H1 (cell line): ENCODE measurements around the gene MYRF. TPM values are rescaled to one million over a fixed set of nuclear protein-coding genes. Genes with fewer than 3 reads are reported as not detected.

Source experiments
- CTCF ChIA-PET: fragments of 300-600 bp; sonication (Branson Sonifier 250); formaldehyde crosslinking; loops from one replicate; lab custom pipeline; 2021; ENCODE audit not compliant: partially characterized antibody; lab: Charles Lee
- POLR2A ChIA-PET: fragments of 300-600 bp; sonication (Branson Sonifier 250); formaldehyde crosslinking; loops from one replicate; lab custom pipeline; 2021; ENCODE audit warnings: inconsistent platforms; ENCODE audit not compliant: partially characterized antibody; lab: Charles Lee
- DNase-seq, 2 experiments: peaks; one replicate each; pipeline versions ENCODE4 v3.0.0 to v3.0.0-alpha.2; 2010 to 2022; ENCODE audit warnings: low spot score in 2 of 2, low read depth in 1 of 2, mixed read lengths in 1 of 2
- FAIRE-seq: peaks from 2 replicates; lab custom pipeline; 2011; peaks lifted over from hg19 to GRCh38; lab: Jason Lieb, UNC
- H2AFZ ChIP-seq: 2 replicates; pipeline ENCODE4 v1.8.1; 2012; ENCODE audit warnings: low read length, inconsistent platforms
- H2AK5ac ChIP-seq: 2 replicates; pipeline ENCODE4 v1.6.1; 2013; ENCODE audit warnings: low read depth, low read length
- H2BK120ac ChIP-seq: replicated peaks from 2 replicates; pipeline ENCODE3; 2013; ENCODE audit warnings: low read depth, low read length, inconsistent platforms
- H2BK12ac ChIP-seq: 2 replicates; pipeline ENCODE4 v1.6.1; 2013; ENCODE audit warnings: low read depth, low read length
- H2BK15ac ChIP-seq: 2 replicates; pipeline ENCODE4 v1.6.1; 2013; ENCODE audit warnings: low read length
- H2BK20ac ChIP-seq: 2 replicates; pipeline ENCODE4 v1.6.1; 2013; ENCODE audit warnings: low read length
- H2BK5ac ChIP-seq: 2 replicates; pipeline ENCODE4 v1.6.1; 2013; ENCODE audit warnings: low read depth, low read length
- H3K14ac ChIP-seq: 2 replicates; pipeline ENCODE4 v1.6.1; 2013; ENCODE audit warnings: inconsistent platforms; ENCODE audit not compliant: insufficient read length
- H3K18ac ChIP-seq: 2 replicates; pipeline ENCODE4 v1.6.1; 2013; ENCODE audit warnings: low read length; ENCODE audit errors: extremely low read depth
- H3K23ac ChIP-seq: 2 replicates; pipeline ENCODE4 v1.6.1; 2013; ENCODE audit warnings: inconsistent platforms; ENCODE audit not compliant: insufficient read length
- H3K23me2 ChIP-seq: 2 replicates; pipeline ENCODE4 v1.6.1; 2013; ENCODE audit warnings: low read depth, low read length
- H3K27ac ChIP-seq: 2 replicates; pipeline ENCODE4 v1.6.1; 2011; ENCODE audit warnings: low read depth, low read length, inconsistent platforms
- H3K27me3 ChIP-seq, 4 experiments: replicated peaks in 1 of 4; 1 replicate in 1 of 4; 2 replicates in 3 of 4; pipeline versions ENCODE4 v1.6.1 to v1.8.1; 2011 to 2013; ENCODE audit warnings: low read length in 3 of 4, mild to moderate bottlenecking in 3 of 4, inconsistent platforms in 2 of 4, mixed read lengths in 2 of 4, moderate library complexity in 1 of 4; ENCODE audit not compliant: control insufficient read depth in 3 of 4, insufficient read depth in 3 of 4; ENCODE audit errors: extremely low read depth in 1 of 4
- H3K36me3 ChIP-seq, 4 experiments: 2 replicates each; pipeline versions ENCODE4 v1.6.1 to v1.8.1; 2011 to 2013; ENCODE audit warnings: mild to moderate bottlenecking in 4 of 4, low read length in 3 of 4, moderate library complexity in 2 of 4, control low read depth in 1 of 4, inconsistent platforms in 1 of 4; ENCODE audit not compliant: insufficient read depth in 4 of 4, control insufficient read depth in 2 of 4
- H3K4ac ChIP-seq: replicated peaks from 2 replicates; pipeline ENCODE3; 2013; ENCODE audit warnings: low read length, low read depth, mixed read lengths, inconsistent platforms; ENCODE audit not compliant: insufficient read length
- H3K4me1 ChIP-seq, 4 experiments: replicated peaks in 1 of 4; 1 replicate in 1 of 4; 2 replicates in 3 of 4; pipeline versions ENCODE4 v1.6.1 to v1.8.1; 2011 to 2013; ENCODE audit warnings: low read length in 3 of 4, inconsistent platforms in 2 of 4, mixed read lengths in 1 of 4; ENCODE audit not compliant: insufficient read depth in 4 of 4, control insufficient read depth in 3 of 4
- H3K4me2 ChIP-seq, 2 experiments: 2 replicates each; pipeline versions ENCODE4 v1.6.1 to v1.8.1; 2011 to 2013; ENCODE audit warnings: low read depth in 2 of 2, low read length in 2 of 2, control low read depth in 1 of 2, inconsistent platforms in 1 of 2, mild to moderate bottlenecking in 1 of 2; ENCODE audit not compliant: insufficient read depth in 1 of 2
- H3K4me3 ChIP-seq, 4 experiments: fragments of 200-600, 300-600 bp in 1 of 4; sonication (generic), shearing (Covaris generic), sonication (Bioruptor Twin) in 1 of 4; 2 replicates each; pipeline versions ENCODE4 v1.5.1 to v1.8.1; 2011 to 2016; ENCODE audit warnings: low read length in 4 of 4, low read depth in 3 of 4, control low read depth in 2 of 4, inconsistent platforms in 2 of 4, mild to moderate bottlenecking in 2 of 4, mixed read lengths in 1 of 4, moderate library complexity in 1 of 4; ENCODE audit not compliant: insufficient read depth in 2 of 4; ENCODE audit errors: extremely low read depth in 1 of 4
- H3K56ac ChIP-seq: replicated peaks from 2 replicates; pipeline ENCODE3; 2013; ENCODE audit warnings: low read depth, mild to moderate bottlenecking, mixed read lengths, low read length, inconsistent platforms; ENCODE audit not compliant: insufficient read length
- H3K79me1 ChIP-seq: 2 replicates; pipeline ENCODE4 v1.6.1; 2013; ENCODE audit warnings: low read depth, low read length, control low read depth
- H3K79me2 ChIP-seq, 2 experiments: 2 replicates each; pipeline versions ENCODE4 v1.6.1 to v1.8.1; 2012 to 2013; ENCODE audit warnings: low read length in 2 of 2, mild to moderate bottlenecking in 2 of 2, inconsistent platforms in 1 of 2; ENCODE audit not compliant: insufficient read depth in 2 of 2, control insufficient read depth in 1 of 2
- H3K9ac ChIP-seq, 4 experiments: replicated peaks in 1 of 4; 1 replicate in 1 of 4; 2 replicates in 3 of 4; pipeline versions ENCODE4 v1.6.1 to v1.8.1; 2011 to 2013; ENCODE audit warnings: low read depth in 3 of 4, low read length in 3 of 4, control low read depth in 2 of 4, mild to moderate bottlenecking in 2 of 4, moderate library complexity in 2 of 4, inconsistent platforms in 1 of 4; ENCODE audit errors: extremely low read depth in 1 of 4
- H3K9me3 ChIP-seq, 2 experiments: 2 replicates each; pipeline versions ENCODE4 v1.6.1 to v1.8.1; 2012 to 2013; ENCODE audit warnings: mild to moderate bottlenecking in 2 of 2, moderate library complexity in 2 of 2, control low read depth in 1 of 2, inconsistent platforms in 1 of 2, low read depth in 1 of 2, low read length in 1 of 2, mixed read lengths in 1 of 2; ENCODE audit not compliant: insufficient read depth in 2 of 2
- H4K20me1 ChIP-seq, 2 experiments: replicated peaks in 1 of 2; 2 replicates each; pipeline versions ENCODE3 to v1.8.1; 2011 to 2013; ENCODE audit warnings: inconsistent platforms in 2 of 2, low read length in 2 of 2, mild to moderate bottlenecking in 1 of 2; ENCODE audit not compliant: insufficient read depth in 2 of 2, control insufficient read depth in 1 of 2
- H4K5ac ChIP-seq: 2 replicates; pipeline ENCODE4 v1.6.1; 2013; ENCODE audit warnings: low read length, low read depth, mixed read lengths, inconsistent platforms; ENCODE audit not compliant: insufficient read length
- H4K8ac ChIP-seq: 2 replicates; pipeline ENCODE4 v1.8.0; 2013; ENCODE audit warnings: mild to moderate bottlenecking, moderate library complexity, low read length, inconsistent platforms; ENCODE audit not compliant: insufficient read depth; ENCODE audit errors: extremely low read depth
- H4K91ac ChIP-seq: replicated peaks from 2 replicates; pipeline ENCODE3; 2013; ENCODE audit warnings: low read length, mixed read lengths, inconsistent platforms; ENCODE audit not compliant: insufficient read length
- CREB1 ChIP-seq: IDR thresholded peaks from 2 replicates; pipeline ENCODE4 v1.6.1; 2012; ENCODE audit warnings: inconsistent platforms
- GABPA ChIP-seq: IDR thresholded peaks from 2 replicates; pipeline ENCODE4 v1.6.1; 2011; ENCODE audit warnings: mild to moderate bottlenecking, low read length, moderate library complexity, borderline replicate concordance; ENCODE audit not compliant: insufficient read depth
- NANOG ChIP-seq: IDR thresholded peaks from 2 replicates; pipeline ENCODE4 v1.6.1; 2011; ENCODE audit warnings: low read length, low read depth, mild to moderate bottlenecking, inconsistent platforms; ENCODE audit not compliant: insufficient read depth, poor library complexity, severe bottlenecking
- PHF8 ChIP-seq: fragments of 200-600 bp; sonication (generic); conservative IDR thresholded peaks from 2 replicates; pipeline ENCODE4 v1.7.1; 2012; ENCODE audit warnings: low read depth, mild to moderate bottlenecking, inconsistent platforms, low read length, moderate library complexity
- SIRT6 ChIP-seq: IDR thresholded peaks from one replicate; pipeline ENCODE4 v1.7.1; 2012; ENCODE audit warnings: low read length, inconsistent platforms
- TEAD4 ChIP-seq: IDR thresholded peaks from 2 replicates; pipeline ENCODE4 v1.6.1; 2012; ENCODE audit warnings: low read depth, low read length, inconsistent platforms, mixed read lengths
- WGBS, 2 experiments: shearing (Covaris generic) in 1 of 2; methylation state at CpG; one replicate each; pipeline versions ENCODE4 v1.1.6 to v1.1.7; 2013 to 2015; ENCODE audit warnings: low lambda C conversion rate in 2 of 2, mixed read lengths in 2 of 2, inconsistent platforms in 1 of 2, low coverage in 1 of 2, missing lambda C conversion rate in 1 of 2; ENCODE audit not compliant: insufficient replicate concordance in 2 of 2, insufficient coverage in 1 of 2, insufficient read length in 1 of 2; ENCODE audit errors: extremely low coverage in 1 of 2, missing lambda C conversion rate in 1 of 2; 5-methylcytosine and 5-hydroxymethylcytosine counted together
- polyA plus RNA-seq, 7 experiments: library from polyadenylated mRNA; depleted of rRNA in 3 of 7; stranded (reverse) in 5 of 7; unstranded in 2 of 7; fragments of >200 nt in 5 of 7; fragments of 200-250 nt in 2 of 7; gene quantifications; 1 replicate in 5 of 7; 2 replicates in 1 of 7; 4 replicates in 1 of 7; pipeline versions ENCODE4 v1.2.1 to v1.2.3, GENCODE V29; 2011 to 2013; ENCODE audit warnings: missing spikeins in 2 of 7, mixed read lengths in 2 of 7
- total RNA-seq: library from RNA; stranded (reverse); fragmentation: NEBNext Ultra II Directional; extraction: Animal tissue kit (Norgen Biotek cat#: 25700); gene quantifications from 2 replicates; pipeline ENCODE4 v1.2.1, GENCODE V29; 2021

The MYRF gene
- total and polyA plus RNA-seq, 2 of the 8 experiments (the other 6 are each of a cell fraction or from before 2014, with no cell fraction given) = 6.0 to 6.1 TPM

DNA sequence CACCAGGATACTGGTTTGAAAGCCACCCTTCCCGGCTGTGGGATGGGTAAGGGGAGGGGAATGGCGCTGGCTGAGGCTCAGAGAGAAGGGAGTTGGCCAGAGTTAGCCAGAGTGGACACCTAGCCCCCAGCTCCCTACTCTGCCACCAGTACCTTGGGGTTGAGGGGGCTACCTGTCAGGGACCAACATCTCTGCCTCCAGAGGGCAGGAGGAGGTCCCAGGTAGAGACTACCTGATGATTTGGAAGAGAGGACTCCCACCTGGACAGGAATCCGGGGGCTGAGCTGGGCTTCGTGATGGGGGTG lies 3.7 kb downstream of the MYRF start:
- Histone ChIP-seq H4K91ac (no peak overlapping the region), H2AFZ (no peak overlapping the region), H3K23ac (no peak overlapping the region), H3K23me2 (no peaks in the 10 kb centered on the region), H3K36me3 (no peaks in the 10 kb centered on the region), H4K8ac (no peak overlapping the region), H2BK120ac (no peak overlapping the region), H3K27me3 (peaks cover 4 to 21% (median 15%) of the 10 kb centered on the region in 4 experiments), H2BK20ac (no peak overlapping the region), H3K27ac (no peak overlapping the region), H3K4ac (no peak overlapping the region), H4K5ac (no peak overlapping the region), H3K4me3 (no peak overlapping the region), H3K14ac (no peak overlapping the region), H2BK15ac (no peak overlapping the region), H3K9ac (no peak overlapping the region), H3K4me2 (no peak overlapping the region), H3K18ac (peak overlapping the region; percentile 38; the same call in 1 of the 2 replicates), H4K20me1 (peaks cover 0 to 1% of the 10 kb centered on the region in 2 experiments), H3K79me1 (no peaks in the 10 kb centered on the region), H3K4me1 (peaks cover 0 to 18% (median 12%) of the 10 kb centered on the region in 4 experiments; a peak in 6 of 7 replicates), H2BK12ac (no peak overlapping the region), H2AK5ac (no peak overlapping the region), H3K79me2 (no peaks in the 10 kb centered on the region), H3K9me3 (no peaks in the 10 kb centered on the region), H2BK5ac (peak overlapping the region; percentile 75; the same call in 1 of the 2 replicates), H3K56ac (no peak overlapping the region)
- WGBS, 2 experiments = 80% methylated on average over 4 of the region's 4 CpGs; no CpG with 5 or more reads in 1 of the 2 experiments
- FAIRE-seq = no peak
- ChIA-PET POLR2A (interaction anchor here (3.5 kb wide), 1 partner anchor 37 kb away, joined by 13 read pairs; the partner anchor contains the start of genes FEN1 and TMEM258), CTCF (interaction anchor here (1.0 to 6.0 kb wide), 7 partner anchors 9 to 191 kb away, joined by 3 to 48 read pairs (median 5); partner anchors contain the start of genes FEN1 and TMEM258)
- no peak for DNase-seq
- TF ChIP-seq TEAD4 (no peak), SIRT6 (no peak), GABPA (no peak), PHF8 (no peak), NANOG (no peak), CREB1 (no peak)
